Transverse colon (tissue), 4 donors: ENCODE results near the gene AKAP6.

ENCODE experiments used
- CTCF ChIP-seq, 5 experiments: fragments of 200-600 bp in 3 of 5; fragments of 450-650 bp in 2 of 5; sonication (generic) in 3 of 5; IDR thresholded peaks; 1 replicate in 2 of 5; 2 replicates in 3 of 5; pipeline ENCODE4 v1.5.1; 2016 to 2017; ENCODE audit warnings: antibody characterized with exemption in 5 of 5, inconsistent platforms in 3 of 5, mild to moderate bottlenecking in 2 of 5, moderate library complexity in 1 of 5
- EP300 ChIP-seq: sonication (generic); formaldehyde crosslinking; IDR thresholded peaks from one replicate; pipeline ENCODE4 v1.6.1; 2017; ENCODE audit warnings: antibody characterized with exemption, low read depth
- POLR2A ChIP-seq: fragments of 450-650 bp; IDR thresholded peaks from one replicate; pipeline ENCODE4 v1.6.1; 2016; ENCODE audit warnings: antibody characterized with exemption, mild to moderate bottlenecking, moderate library complexity
- POLR2AphosphoS5 ChIP-seq, 3 donors: sonication (generic); formaldehyde crosslinking; IDR thresholded peaks; one replicate each; pipeline ENCODE4 v1.6.1; 2016; ENCODE audit warnings: antibody characterized with exemption in 3 of 3

- TF ChIP-seq EP300 (no peak), POLR2A (no peak), POLR2AphosphoS5 (IDR thresholded peaks at IDR 0.05) (no peak), CTCF (IDR thresholded peaks at IDR 0.05) (no peak)
Observed at GRCh38 chr14:32618991-32619390, 289.9 kb downstream of the AKAP6 start.
